Stimulated activated CD8-positive, alpha-beta memory T cell treated with anti-CD3 and anti-CD28 coated beads, Interleukin-15, amount 100 ng/mL, for 48 hours (primary cell): ENCODE data around the gene BSDC1.

Experiments used
- DNase-seq, 2 donors: peaks; one replicate each; pipeline ENCODE4 v3.0.0-alpha.2; 2020; ENCODE audit warnings: low read depth in 2 of 2

BSDC1 gene

DNA sequence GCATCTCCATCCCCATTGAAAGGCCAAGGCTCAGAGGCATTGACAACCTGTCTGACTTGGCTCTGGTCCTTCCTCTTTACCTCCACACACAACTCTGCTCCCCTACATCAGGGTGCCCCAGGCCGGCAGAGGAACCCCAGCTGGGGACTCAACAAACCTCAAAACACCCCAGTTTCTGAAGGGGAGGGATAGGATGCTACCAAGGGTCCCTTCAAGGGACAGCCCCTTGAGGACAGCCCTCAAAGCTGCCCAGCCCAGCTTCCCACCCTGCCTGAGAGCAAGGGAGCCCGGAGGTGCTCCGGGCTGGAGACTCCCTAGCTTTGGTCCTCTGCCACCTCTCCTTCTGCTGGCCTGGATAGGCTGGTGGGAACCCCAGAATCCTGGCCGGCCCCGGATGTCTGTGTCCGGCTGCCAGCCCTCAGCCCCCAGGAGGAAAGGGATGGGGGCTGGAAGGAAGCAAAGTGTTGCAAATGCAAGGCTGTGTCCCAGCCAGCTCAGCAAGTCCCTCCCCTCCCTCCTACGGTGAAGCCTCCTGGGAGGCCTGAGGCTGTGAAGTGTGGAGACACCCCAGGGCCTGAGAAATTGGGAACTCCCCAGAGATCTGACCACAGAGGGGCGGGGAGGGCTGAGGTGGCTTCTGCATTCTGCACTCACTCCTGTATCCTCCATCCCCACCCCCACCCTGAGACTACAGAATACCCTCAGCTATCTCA, 57.1 kb downstream of the BSDC1 start:
- peak; percentile 56 to 67 for DNase-seq

- DNase-seq, result no peak
These were observed 57.7 kb downstream of the BSDC1 start for GRCh38 chr1:32336591-32336932.

- peak; percentile 70 to 71 for DNase-seq
These were observed 58.3 kb downstream of the BSDC1 start, which contains the start of gene MARCKSL1 for GRCh38 chr1:32335790-32336590. TSS of gene MARCKSL1 (minus strand) at chr1:32336233. CDS start at chr1:32336033, 200 bp downstream.

DNA sequence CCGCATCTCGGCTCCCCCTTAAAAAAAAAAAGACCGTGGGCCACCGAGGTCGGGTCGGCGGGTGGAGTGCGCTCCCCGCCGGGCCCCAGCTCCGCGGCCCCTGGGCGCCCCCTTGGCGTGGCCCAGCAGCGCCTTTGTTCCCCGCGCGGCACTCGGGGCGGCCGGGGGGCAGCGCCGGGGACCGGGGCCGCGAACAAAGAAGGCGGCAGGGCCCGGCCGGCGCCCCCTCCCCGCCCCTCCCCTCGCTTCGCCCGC, 58.8 kb downstream of the BSDC1 start:
- DNase-seq, result no peak

DNA sequence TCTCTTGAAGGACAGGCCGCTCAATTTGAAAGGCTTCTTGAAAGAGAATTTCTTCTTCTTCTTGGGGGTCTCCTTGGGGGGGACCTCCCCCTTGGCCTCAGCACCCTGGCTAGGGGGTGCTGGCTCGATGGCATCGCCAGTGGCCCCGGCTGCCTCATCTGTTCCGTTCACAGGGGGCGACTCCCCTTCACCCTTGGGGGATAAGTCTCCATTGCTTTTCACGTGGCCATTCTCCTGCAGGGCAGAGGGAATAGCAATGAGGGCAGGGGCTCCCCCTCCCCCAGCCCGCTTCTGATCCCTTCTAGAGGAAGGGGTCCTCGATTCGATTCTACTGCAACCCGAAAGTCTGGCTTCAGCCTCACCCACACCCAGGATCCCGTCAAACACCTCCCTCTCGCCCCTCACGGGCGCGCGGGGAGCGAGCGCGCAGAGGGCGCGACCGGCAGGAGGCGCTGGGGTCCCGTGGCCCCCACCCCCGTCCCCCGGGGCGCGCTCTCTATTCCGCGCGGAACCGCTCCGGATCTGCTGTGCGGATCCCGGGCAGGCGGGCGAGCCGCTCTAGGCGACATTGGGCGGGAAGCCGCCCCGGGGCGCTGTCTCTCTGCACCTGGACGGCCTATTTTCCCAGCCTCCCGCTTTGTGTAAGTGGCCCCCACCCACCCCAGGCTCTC, 59.2 kb downstream of the BSDC1 start:
- peak; percentile 32 to 38 for DNase-seq

DNA sequence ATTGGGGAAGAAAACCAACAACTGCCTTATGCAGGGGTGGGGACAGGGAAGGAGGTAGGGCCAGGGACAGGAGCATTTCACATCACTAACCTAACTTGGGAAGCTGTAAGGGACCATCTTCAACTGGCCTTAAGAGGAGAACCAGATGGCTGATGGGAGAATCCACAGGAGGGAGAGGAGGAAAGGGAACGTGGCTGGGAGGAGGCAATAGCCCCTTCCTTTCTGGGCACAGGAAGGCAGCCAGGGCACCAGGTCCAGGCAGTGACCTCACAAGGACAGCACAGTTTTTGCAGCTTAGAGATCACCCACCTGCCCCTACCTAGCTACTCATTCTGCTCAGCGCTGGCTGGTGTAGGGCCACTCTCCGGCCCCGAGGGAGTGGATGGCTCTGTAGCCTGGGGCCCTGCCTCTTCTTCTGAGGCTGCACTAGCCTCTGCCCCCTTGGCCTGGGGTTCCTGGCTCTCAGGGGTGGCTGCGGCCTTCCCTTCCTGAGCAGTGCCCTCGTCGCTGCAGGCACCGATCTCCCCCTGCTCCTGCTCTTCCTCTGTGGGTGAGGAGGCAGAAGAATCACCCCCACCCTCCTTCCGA, 59.9 kb downstream of the BSDC1 start:
- DNase-seq, result no peak

GRCh38 chr1:32333251-32333963, 60.8 kb downstream of the BSDC1 start:
- DNase-seq, result no peak

GRCh38 chr1:32332290-32333079, 61.8 kb downstream of the BSDC1 start:
- DNase-seq, result no peak

DNA sequence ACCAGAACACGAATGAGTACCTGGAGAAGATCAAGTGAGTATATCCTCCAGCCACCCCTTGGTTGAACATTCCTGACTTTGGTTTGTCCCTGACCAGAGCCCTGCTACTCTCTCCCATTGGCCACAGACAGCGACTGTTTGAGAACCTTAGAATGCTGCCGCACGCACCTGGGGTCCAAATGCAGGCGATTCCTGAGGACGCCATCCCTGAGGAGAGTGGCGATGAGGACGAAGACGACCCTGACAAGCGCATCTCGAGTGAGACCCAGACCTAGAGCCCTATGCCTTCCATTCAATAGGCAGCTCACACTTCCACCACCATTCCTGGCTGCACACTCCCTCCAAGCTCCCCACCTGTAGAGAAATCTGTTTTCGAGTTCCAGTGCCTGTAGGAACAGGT, 62.7 kb downstream of the BSDC1 start:
- no peak for DNase-seq

DNA sequence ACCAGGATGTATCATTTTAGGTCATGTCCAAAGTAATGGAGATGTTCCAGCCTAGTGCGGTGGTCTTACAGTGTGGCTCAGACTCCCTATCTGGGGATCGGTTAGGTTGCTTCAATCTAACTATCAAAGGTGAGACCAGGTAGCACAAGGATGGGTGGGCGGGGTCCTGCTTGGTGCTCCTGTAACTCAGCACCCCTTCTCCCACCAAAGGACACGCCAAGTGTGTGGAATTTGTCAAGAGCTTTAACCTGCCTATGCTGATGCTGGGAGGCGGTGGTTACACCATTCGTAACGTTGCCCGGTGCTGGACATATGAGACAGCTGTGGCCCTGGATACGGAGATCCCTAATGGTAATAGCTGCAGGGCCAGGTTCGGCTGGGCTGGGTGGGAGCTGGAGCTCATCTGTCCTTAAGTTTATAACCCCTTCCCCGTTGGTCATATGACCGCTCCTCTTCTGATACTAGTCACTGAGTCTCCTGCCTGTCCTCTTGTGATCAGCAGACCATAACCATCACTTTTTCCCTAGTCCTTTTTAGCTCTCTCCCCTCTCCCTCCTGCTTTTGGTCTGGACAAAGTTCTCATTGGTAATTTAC, 63.6 kb downstream of the BSDC1 start:
- DNase-seq, result no peak

DNA sequence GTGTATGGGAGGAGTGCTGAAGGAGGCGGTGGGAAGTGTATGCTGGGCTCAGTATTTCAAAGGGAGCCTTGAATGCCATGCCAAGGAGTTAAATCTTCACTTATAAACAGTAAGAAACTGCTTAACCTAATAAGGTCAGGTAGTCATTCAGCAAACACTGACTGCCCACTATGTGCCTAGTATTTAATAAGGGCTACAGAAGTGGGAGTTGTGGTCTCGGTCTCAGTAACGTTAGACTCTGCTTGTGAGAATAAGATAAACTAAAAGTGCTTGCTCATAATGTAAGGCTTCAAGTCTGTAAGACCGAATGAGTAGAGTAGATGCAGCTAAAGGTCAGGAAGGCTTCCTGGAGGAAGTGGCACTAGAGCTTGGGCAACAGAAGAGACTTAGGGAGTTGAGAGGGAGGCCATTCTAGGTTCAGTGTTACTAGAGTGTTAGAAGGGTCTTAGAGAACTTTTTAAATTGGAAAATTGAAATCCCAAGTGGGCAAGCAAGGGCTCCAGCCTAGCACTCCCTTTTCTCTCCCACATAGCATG, 64.2 kb downstream of the BSDC1 start:
- no peak for DNase-seq

- DNase-seq, result no peak
These were observed 67.0 kb downstream of the BSDC1 start for GRCh38 chr1:32327204-32327603.

DNA sequence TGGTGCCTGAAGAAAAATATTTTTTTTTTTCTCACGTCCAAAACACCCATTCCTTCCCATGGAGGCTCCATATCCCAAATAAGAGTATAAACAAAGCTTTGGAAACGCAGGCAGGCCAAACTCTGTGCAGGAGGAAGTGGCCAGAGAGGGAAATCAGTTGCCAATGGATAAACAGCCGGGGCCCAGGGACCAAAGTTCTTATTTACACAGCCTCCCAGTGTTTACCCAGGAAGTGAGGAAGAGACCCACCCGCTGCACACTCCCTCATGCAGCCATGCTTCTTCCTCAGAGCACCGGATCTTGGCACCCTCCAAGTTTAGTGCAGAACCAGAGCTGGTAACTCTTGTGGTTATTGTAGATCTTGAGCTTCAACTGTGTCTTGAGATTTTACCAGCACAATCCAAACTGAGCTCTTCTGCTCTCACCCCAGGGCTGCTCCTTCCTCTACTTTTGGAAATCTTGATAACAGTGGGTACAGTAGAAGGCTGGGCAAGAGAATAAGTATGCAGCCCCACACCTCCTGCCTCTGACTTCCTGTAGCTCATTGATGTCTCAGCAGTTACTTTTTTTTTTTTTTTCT, 72.4 kb downstream of the BSDC1 start:
- DNase-seq, result no peak

- no peak for DNase-seq
These were observed 75.9 kb downstream of the BSDC1 start for GRCh38 chr1:32318127-32318869.

GRCh38 chr1:32316903-32317277, 77.4 kb downstream of the BSDC1 start:
- no peak for DNase-seq
